Esophagus squamous epithelium (tissue), 5 donors: ENCODE results near the gene CCDC97. TPM values are rescaled to one million over a fixed set of nuclear protein-coding genes. Genes with fewer than 3 reads are reported as not detected.

Experiments used
- DNase-seq: peaks from one replicate; lab custom pipeline; 2025; lab: John Stamatoyannopoulos, UW
- H3K27ac ChIP-seq, 4 donors: fragments of 200-600 bp; sonication (generic); one replicate each; pipeline ENCODE4 v1.5.1; 2016 to 2019; ENCODE audit warnings: mild to moderate bottlenecking in 1 of 4
- H3K27me3 ChIP-seq, 4 donors: fragments of 200-600 bp; sonication (generic); 1 replicate in 3 of 4; 2 replicates in 1 of 4; pipeline versions ENCODE4 v1.5.1 to v1.6.0; 2017 to 2021; ENCODE audit warnings: antibody characterized with exemption in 1 of 4
- H3K36me3 ChIP-seq, 3 donors: fragments of 200-600 bp; sonication (generic); one replicate each; pipeline ENCODE4 v1.5.1; 2016 to 2019
- H3K4me1 ChIP-seq, 3 donors: fragments of 200-600 bp; sonication (generic); one replicate each; pipeline ENCODE4 v1.5.1; 2017 to 2019
- H3K4me3 ChIP-seq, 4 donors: fragments of 200-600 bp; sonication (generic); 1 replicate in 3 of 4; 2 replicates in 1 of 4; pipeline ENCODE4 v1.5.1; 2016 to 2019; ENCODE audit warnings: mild to moderate bottlenecking in 2 of 4, moderate library complexity in 1 of 4
- H3K9me3 ChIP-seq, 3 donors: fragments of 200-600 bp; sonication (generic); one replicate each; pipeline ENCODE4 v1.5.1; 2016 to 2019
- POLR2A ChIP-seq, 4 donors: fragments of 450-650 bp; IDR thresholded peaks; one replicate each; pipeline ENCODE4 v1.6.1; 2017; ENCODE audit warnings: antibody characterized with exemption in 4 of 4, mild to moderate bottlenecking in 4 of 4, moderate library complexity in 3 of 4
- WGBS, 2 donors: methylation state at CpG; one replicate each; pipeline ENCODE4 v1.1.5; 2018; 5-methylcytosine and 5-hydroxymethylcytosine counted together
- intact Hi-C: fragments of 100-400 bp; cut with DNase I; formaldehyde crosslinking; loops from one replicate; pipeline ENCODE4 v1.15.0; 2022
- total RNA-seq, 4 donors: library from RNA; depleted of rRNA; stranded (reverse); fragments of >200 nt; gene quantifications; one replicate each; pipeline ENCODE4 v1.1.0, GENCODE V29; 2016
- TF ChIP-seq, protein P1 (sequence below), 6 experiments: fragments of 450-650 bp in 4 of 6; fragments of 200-600 bp in 2 of 6; sonication (generic) in 2 of 6; IDR thresholded peaks; one replicate each; pipeline ENCODE4 v1.5.1; 2016 to 2019; ENCODE audit warnings: antibody characterized with exemption in 6 of 6, mild to moderate bottlenecking in 4 of 6, moderate library complexity in 4 of 6
- donor health status: DM: yes; HTN: yes; CAD: no.

The CCDC97 gene
- total RNA-seq, 4 donors from 2014 or later = 9.4 to 19.5 (median 14.7) TPM

DNA sequence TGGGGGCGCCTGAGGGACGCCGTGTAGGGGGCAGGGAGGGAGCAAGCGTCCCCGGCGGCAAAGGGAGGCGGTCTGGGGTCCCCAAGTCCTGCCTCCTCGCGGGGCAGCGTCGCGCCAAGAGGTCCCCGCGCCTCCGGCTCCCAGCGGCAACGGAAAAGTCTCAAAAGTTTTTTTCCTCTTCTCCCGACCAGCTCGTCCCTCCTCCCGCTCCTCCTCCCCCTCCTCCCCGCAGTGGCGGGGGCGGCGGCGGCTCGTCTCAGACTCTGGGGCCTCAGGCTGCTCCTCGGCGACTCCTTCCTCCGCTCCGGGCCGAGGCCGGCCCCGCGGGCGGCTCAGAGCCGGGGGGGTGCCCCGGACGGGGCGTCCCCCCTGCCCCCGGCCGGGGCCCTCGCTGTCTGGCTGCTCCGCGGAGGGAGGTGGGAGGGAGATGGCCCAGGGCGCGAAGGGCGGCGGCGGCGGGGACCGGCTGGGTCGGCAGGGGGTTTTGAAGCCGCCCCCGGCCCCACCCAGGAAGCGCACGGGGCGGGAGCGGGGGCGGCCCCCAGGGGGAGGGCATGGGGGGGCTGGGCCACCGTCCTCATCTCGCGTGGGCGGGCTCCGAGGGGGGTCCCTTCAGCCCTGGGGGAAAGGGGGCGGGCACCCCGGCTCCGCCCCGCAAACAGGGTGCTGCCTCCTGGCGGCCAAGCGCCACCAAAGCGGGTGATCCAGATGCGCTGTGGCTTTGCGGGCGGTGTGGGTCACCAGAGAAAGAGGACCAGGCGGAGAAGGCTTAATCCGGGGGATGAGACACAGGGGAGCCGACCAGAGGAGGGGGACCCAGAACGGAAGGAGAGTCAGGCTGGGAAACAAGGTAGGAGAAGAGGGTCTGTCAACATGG lies 43.7 kb downstream of the CCDC97 start, which contains the start of gene TGFB1:
Gene TGFB1, minus strand, starts transcription at position 457 of the 877 bp plus-strand sequence. CDS start 878 bp downstream, outside the sequence.
- TF ChIP-seq, protein P1, sequence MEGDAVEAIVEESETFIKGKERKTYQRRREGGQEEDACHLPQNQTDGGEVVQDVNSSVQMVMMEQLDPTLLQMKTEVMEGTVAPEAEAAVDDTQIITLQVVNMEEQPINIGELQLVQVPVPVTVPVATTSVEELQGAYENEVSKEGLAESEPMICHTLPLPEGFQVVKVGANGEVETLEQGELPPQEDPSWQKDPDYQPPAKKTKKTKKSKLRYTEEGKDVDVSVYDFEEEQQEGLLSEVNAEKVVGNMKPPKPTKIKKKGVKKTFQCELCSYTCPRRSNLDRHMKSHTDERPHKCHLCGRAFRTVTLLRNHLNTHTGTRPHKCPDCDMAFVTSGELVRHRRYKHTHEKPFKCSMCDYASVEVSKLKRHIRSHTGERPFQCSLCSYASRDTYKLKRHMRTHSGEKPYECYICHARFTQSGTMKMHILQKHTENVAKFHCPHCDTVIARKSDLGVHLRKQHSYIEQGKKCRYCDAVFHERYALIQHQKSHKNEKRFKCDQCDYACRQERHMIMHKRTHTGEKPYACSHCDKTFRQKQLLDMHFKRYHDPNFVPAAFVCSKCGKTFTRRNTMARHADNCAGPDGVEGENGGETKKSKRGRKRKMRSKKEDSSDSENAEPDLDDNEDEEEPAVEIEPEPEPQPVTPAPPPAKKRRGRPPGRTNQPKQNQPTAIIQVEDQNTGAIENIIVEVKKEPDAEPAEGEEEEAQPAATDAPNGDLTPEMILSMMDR (IDR thresholded peaks at IDR 0.05) = peak; percentile 83 to 90 (median 87)
- peak in 2 of 4 donors; percentile 69 to 75 for TF ChIP-seq POLR2A (IDR thresholded peaks at IDR 0.05)
- peaks cover 14 to 81% (median 17%) of the 10 kb centered on the region in 3 donors for H3K4me1 ChIP-seq
- peak within 1 kb of the TSS; percentile 75 to 90 (median 79) for H3K4me3 ChIP-seq
- H3K36me3 ChIP-seq = no peaks in the 10 kb centered on the region
- intact Hi-C loops = no loop called here
- H3K27ac ChIP-seq = peak within 1 kb of the TSS; percentile 82 to 95 (median 92)
- WGBS, 2 donors = 1 to 8% methylated on average over 4 to 30 of the region's 78 CpGs
- peak; percentile 55 for DNase-seq
- H3K27me3 ChIP-seq = no peaks in the 10 kb centered on the region
- no peaks in the 10 kb centered on the region for H3K9me3 ChIP-seq

DNA sequence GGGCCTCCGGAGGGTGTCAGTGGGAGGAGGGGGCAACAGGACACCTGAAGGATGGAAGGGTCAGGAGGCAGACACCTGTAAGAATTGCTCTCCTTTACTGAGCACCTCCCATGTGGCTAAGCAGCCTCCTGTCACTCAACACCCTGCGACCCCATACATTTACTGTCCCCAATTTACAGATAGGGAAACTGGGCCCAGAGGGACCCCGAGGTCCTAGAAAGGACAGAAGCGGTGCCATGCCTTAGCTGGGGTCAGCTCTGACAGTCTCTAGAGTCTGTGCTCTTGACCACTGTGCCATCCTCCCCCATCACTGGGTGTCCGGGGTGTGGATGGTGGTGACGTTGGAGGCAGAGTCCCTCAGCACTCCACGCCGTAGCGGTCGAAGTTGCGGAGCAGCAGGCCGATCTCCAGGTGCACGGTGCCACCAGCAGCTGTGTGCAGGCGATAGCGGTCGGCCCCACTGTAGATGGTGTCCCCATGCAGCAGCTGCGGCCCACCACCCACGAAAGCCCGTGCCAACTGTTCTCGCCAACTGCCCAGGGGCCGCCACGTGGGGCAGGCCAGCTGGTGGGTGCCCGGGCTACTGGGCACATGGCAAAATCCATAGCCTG lies 44.5 kb downstream of the CCDC97 start:
- TF ChIP-seq, protein P1 (IDR thresholded peaks at IDR 0.05) = no peak
- no peak for TF ChIP-seq POLR2A (IDR thresholded peaks at IDR 0.05)
- Histone ChIP-seq H3K4me1 (peaks cover 12 to 74% (median 14%) of the 10 kb centered on the region in 3 donors), H3K27ac (peak overlapping the region; percentile 82 to 95 (median 92)), H3K9me3 (no peaks in the 10 kb centered on the region), H3K36me3 (no peaks in the 10 kb centered on the region), H3K4me3 (peak overlapping the region; percentile 75 to 90 (median 79)), H3K27me3 (no peaks in the 10 kb centered on the region)
- DNase-seq = no peak
- WGBS, 2 donors = 55 to 62% methylated on average over 3 to 4 of the region's 23 CpGs
- intact Hi-C loops = no loop called here

DNA sequence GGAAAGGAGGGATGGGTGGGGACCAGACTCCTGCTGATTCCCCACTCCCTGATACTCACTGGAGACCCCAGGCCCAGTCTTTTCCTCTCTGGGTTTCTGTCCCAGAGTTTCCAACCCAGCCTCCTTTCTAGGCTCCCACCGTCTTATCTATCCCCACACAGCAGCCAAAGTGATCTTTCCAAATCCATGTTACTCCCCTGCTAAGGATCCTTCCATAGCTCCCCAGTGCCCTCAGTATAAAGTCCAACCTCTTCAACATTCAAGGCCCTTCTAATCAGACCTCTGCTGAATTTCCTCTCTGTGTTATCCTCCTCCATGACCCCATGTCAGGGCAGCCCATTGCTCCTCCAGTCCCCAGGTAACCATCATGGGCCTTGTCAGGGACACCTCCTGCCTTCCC lies 45.1 kb downstream of the CCDC97 start:
- intact Hi-C loops = no loop called here
- TF ChIP-seq, protein P1 (IDR thresholded peaks at IDR 0.05) = no peak
- no peak for TF ChIP-seq POLR2A (IDR thresholded peaks at IDR 0.05)
- 100% methylated on average over 1 of the region's 1 CpG for WGBS, 2 donors

DNA sequence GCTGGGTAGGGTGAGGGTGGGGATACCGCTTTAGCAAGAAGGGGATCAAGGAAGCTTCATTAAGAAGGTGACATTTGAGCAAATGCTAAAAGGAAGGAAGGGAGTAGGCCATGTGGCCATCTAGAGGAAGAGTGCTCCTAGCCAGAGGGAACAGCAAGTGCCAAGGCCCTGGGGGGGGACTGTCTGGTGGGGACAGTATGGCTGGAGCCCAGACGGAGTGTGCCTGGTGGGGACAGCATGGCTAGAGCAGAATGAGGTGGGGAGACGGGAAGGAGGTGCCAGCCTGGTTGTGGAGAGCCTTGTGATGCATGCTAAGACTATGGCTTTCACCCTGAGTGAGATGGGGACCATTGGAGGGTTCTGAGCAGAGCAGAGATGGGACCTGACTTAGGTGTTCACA lies 45.8 kb downstream of the CCDC97 start:
- 73 to 75% methylated on average over 3 of the region's 3 CpGs for WGBS, 2 donors
- peaks cover under 1 to 60% (median 9%) of the 10 kb centered on the region in 3 donors for H3K4me1 ChIP-seq
- H3K4me3 ChIP-seq = no peak overlapping the region
- DNase-seq = no peak
- no peaks in the 10 kb centered on the region for H3K27me3 ChIP-seq
- H3K27ac ChIP-seq = peak overlapping the region in 2 of 4 donors; percentile 14 to 29
- H3K36me3 ChIP-seq = no peaks in the 10 kb centered on the region
- H3K9me3 ChIP-seq = no peaks in the 10 kb centered on the region
- intact Hi-C loops = no loop called here
- TF ChIP-seq POLR2A (IDR thresholded peaks at IDR 0.05) = no peak
- TF ChIP-seq, protein P1 (IDR thresholded peaks at IDR 0.05) = no peak

More for the DNA sequence above, 45.1 kb downstream of the CCDC97 start:
- Histone ChIP-seq H3K4me3 (no peak overlapping the region), H3K4me1 (peaks cover 8 to 68% (median 14%) of the 10 kb centered on the region in 3 donors), H3K27ac (peak overlapping the region in 1 of 4 donors; percentile 95), H3K9me3 (no peaks in the 10 kb centered on the region), H3K36me3 (no peaks in the 10 kb centered on the region), H3K27me3 (no peaks in the 10 kb centered on the region)
- DNase-seq = no peak
